ENCODE data around the gene GRIA2.

DNA sequence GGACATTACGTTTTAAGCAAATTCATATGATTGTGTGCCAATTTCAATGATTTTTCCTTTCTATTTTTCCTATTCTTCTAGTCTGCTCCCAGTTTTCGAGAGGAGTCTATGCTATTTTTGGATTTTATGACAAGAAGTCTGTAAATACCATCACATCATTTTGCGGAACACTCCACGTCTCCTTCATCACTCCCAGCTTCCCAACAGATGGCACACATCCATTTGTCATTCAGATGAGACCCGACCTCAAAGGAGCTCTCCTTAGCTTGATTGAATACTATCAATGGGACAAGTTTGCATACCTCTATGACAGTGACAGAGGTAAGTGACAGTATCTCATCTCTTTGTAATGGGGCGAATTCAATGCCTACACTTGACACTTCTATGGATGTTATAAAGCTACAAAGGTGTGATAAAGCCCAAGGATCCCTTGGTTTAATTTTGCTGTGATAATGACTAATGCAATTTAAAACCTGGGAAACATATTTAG lies 83.0 kb downstream of the GRIA2 start:
- TF ChIP-seq EZH2 (IDR thresholded peaks at IDR 0.05; ENCODE audit: borderline replicate concordance, low read depth, low read length, poor library complexity, severe bottlenecking) = no peak
- TF ChIP-seq, protein P1, sequence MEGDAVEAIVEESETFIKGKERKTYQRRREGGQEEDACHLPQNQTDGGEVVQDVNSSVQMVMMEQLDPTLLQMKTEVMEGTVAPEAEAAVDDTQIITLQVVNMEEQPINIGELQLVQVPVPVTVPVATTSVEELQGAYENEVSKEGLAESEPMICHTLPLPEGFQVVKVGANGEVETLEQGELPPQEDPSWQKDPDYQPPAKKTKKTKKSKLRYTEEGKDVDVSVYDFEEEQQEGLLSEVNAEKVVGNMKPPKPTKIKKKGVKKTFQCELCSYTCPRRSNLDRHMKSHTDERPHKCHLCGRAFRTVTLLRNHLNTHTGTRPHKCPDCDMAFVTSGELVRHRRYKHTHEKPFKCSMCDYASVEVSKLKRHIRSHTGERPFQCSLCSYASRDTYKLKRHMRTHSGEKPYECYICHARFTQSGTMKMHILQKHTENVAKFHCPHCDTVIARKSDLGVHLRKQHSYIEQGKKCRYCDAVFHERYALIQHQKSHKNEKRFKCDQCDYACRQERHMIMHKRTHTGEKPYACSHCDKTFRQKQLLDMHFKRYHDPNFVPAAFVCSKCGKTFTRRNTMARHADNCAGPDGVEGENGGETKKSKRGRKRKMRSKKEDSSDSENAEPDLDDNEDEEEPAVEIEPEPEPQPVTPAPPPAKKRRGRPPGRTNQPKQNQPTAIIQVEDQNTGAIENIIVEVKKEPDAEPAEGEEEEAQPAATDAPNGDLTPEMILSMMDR (conservative IDR thresholded peaks at IDR 0.05; ENCODE audit: low read depth, low read length) = no peak
